ENCODE results near the gene PDE7B. TPM values are rescaled to one million over a fixed set of nuclear protein-coding genes. Genes with fewer than 3 reads are reported as not detected.

Gene PDE7B
- total RNA-seq, 2 experiments from 2014 or later: 0.58 to 0.68 TPM

DNA sequence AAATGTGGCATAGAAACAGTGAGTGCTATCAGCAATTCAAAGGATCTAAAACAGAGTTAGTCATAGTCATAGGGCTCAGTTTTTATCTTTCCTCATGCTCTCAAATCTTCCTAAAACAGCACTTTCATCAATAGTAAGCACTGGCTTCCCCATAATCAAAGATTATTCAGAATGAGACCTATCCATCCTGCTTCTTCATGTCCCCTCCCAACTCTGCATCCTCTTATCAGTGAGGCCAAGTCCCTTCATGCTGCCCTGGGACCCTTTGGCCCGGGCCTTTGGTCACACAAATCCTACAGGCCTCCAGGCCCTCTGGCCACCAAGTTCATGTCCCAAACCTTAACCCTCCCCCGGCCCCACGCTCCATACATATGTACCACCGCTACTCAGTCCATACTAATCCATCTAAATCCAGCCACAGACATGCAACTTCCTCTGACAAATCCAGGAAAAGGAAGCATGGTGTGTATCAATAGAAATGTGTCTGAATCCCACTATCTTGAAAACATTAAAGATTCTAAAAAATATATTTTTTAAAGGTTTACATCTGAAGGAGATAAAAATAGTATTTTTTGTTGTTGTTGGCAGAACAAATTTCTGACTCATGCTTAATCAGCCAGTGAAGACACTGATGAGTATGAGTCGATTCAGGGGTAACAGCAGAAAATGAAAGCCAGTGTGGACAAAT lies 143.5 kb downstream of the PDE7B start:
- H3K27me3 Mint-ChIP-seq: no peaks in the 10 kb centered on the region
- no peak overlapping the region for H3K4me3 Mint-ChIP-seq
- TF ChIP-seq, protein P1, sequence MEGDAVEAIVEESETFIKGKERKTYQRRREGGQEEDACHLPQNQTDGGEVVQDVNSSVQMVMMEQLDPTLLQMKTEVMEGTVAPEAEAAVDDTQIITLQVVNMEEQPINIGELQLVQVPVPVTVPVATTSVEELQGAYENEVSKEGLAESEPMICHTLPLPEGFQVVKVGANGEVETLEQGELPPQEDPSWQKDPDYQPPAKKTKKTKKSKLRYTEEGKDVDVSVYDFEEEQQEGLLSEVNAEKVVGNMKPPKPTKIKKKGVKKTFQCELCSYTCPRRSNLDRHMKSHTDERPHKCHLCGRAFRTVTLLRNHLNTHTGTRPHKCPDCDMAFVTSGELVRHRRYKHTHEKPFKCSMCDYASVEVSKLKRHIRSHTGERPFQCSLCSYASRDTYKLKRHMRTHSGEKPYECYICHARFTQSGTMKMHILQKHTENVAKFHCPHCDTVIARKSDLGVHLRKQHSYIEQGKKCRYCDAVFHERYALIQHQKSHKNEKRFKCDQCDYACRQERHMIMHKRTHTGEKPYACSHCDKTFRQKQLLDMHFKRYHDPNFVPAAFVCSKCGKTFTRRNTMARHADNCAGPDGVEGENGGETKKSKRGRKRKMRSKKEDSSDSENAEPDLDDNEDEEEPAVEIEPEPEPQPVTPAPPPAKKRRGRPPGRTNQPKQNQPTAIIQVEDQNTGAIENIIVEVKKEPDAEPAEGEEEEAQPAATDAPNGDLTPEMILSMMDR (IDR thresholded peaks at IDR 0.05): no peak
- intact Hi-C loops (cut with micrococcal nuclease): no loop called here
- no peak overlapping the region for H3K27ac Mint-ChIP-seq
- DNase-seq: no peak
- no peak for ATAC-seq
- H3K4me1 Mint-ChIP-seq (ENCODE audit: low read depth): no peaks in the 10 kb centered on the region
- no peaks in the 10 kb centered on the region for H3K36me3 Mint-ChIP-seq (ENCODE audit: low read depth)
- POLR2A ChIA-PET: no interaction called here
- H3K9me3 Mint-ChIP-seq: peaks cover 7% of the 10 kb centered on the region
- CTCF ChIA-PET: no interaction called here

DNA sequence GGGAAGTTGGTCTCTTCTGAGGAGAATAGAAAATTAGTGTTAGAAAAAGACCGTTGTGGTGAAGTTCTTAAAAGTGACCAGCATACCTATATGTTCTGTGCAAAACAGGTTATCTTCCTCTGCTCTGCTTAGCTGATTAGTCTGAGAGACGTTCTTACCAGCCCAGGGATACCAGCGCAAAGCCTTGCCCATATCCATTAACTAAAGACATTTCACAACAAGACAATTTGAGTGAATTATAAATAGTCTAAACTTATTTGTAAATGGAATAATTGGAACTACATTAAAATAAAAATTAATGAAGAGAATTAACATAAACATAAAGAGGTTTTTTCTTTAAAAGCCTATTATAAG lies 144.0 kb downstream of the PDE7B start:
- H3K4me1 Mint-ChIP-seq (ENCODE audit: low read depth): no peaks in the 10 kb centered on the region
- intact Hi-C loops (cut with micrococcal nuclease): no loop called here
- POLR2A ChIA-PET: no interaction called here
- no peak overlapping the region for H3K4me3 Mint-ChIP-seq
- H3K36me3 Mint-ChIP-seq (ENCODE audit: low read depth): no peaks in the 10 kb centered on the region
- H3K9me3 Mint-ChIP-seq: peaks cover 8% of the 10 kb centered on the region
- no peaks in the 10 kb centered on the region for H3K27me3 Mint-ChIP-seq
- H3K27ac Mint-ChIP-seq: no peak overlapping the region
- DNase-seq (no peak), ATAC-seq (no peak)
- TF ChIP-seq, protein P1 (IDR thresholded peaks at IDR 0.05): no peak
- CTCF ChIA-PET: no interaction called here

DNA sequence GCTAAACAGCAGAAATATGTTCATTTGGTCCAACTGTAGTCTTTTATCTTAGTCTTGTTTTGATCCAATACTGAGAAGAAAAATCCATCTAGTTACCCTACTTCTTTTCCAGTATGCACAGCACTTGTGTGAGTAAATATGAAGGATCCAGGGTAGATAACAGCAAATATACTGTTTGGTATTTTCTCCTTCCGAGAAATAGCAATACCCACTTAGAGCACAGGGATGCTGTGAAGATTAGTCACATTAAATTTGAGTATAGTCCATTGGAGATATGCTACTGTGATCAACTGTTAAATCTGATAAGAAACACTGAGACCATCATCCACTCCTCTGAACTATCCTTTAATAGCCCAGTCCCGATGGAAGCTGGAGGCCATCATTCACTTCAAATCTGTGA lies 145.2 kb downstream of the PDE7B start:
- Mint-ChIP-seq H3K27ac (no peak overlapping the region), H3K4me3 (no peak overlapping the region), H3K27me3 (no peaks in the 10 kb centered on the region), H3K9me3 (peaks cover 8% of the 10 kb centered on the region), H3K36me3 (ENCODE audit: low read depth) (no peaks in the 10 kb centered on the region), H3K4me1 (ENCODE audit: low read depth) (no peaks in the 10 kb centered on the region)
- ATAC-seq: no peak
- TF ChIP-seq, protein P1 (IDR thresholded peaks at IDR 0.05): no peak
- POLR2A ChIA-PET: no interaction called here
- CTCF ChIA-PET: no interaction called here
- no peak for DNase-seq
- intact Hi-C loops (cut with micrococcal nuclease): no loop called here

DNA sequence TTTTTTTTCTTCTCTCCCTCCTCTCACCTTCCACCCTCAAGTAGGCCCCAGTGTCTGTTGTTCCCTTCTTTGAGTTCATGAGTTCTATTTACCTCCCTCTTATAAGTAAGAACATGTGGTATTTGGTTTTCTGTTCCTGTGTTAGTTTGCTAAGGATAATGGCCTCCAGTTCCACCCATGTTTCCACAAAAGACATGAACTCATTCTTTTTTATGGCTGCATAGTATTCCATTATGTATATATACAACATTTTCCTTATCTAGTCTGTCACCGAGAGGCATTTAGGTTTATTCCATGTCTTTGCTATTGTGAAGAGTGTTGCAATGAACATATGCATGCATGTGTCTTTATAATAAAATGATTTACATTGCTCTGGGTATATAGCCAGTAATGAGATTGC lies 147.9 kb downstream of the PDE7B start:
- Mint-ChIP-seq H3K4me1 (ENCODE audit: low read depth) (no peaks in the 10 kb centered on the region), H3K9me3 (peaks cover 8% of the 10 kb centered on the region), H3K27ac (no peak overlapping the region), H3K27me3 (no peaks in the 10 kb centered on the region), H3K36me3 (ENCODE audit: low read depth) (no peaks in the 10 kb centered on the region), H3K4me3 (no peak overlapping the region)
- CTCF ChIA-PET: no interaction called here
- POLR2A ChIA-PET: no interaction called here
- DNase-seq (no peak), ATAC-seq (no peak)
- intact Hi-C loops (cut with micrococcal nuclease): no loop called here
- TF ChIP-seq, protein P1 (IDR thresholded peaks at IDR 0.05): no peak

DNA sequence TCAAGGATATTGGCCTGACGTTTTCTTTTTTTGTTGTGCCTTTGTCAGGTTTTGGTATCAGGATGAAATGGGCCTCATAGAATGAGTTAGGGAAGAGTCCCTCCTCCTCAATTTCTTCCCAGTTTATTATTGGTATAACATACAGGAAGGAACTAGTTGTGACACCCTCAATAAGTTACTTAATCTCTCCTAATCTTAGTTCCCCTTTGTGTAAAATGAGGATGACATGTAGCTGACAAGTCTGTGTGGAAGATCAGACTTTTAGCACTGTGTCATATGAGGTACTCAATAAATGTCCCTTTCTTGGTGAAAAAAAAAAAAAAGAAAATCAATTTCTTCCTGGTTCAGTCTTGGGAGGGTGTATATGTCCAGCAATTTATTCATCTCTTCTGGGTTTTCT lies 155.8 kb downstream of the PDE7B start:
- TF ChIP-seq, protein P1 (IDR thresholded peaks at IDR 0.05): no peak
- no peak overlapping the region for H3K27ac Mint-ChIP-seq
- DNase-seq: no peak
- peaks cover 6% of the 10 kb centered on the region for H3K27me3 Mint-ChIP-seq
- no peak for ATAC-seq
- no peak overlapping the region for H3K4me3 Mint-ChIP-seq
- intact Hi-C loops (cut with micrococcal nuclease): no loop called here
- H3K36me3 Mint-ChIP-seq (ENCODE audit: low read depth): no peaks in the 10 kb centered on the region
- POLR2A ChIA-PET: no interaction called here
- CTCF ChIA-PET: no interaction called here
- H3K4me1 Mint-ChIP-seq (ENCODE audit: low read depth): no peaks in the 10 kb centered on the region
- H3K9me3 Mint-ChIP-seq: peaks cover 2% of the 10 kb centered on the region
